DOHH2 (cell line): Measurements from ENCODE around the gene ACTBL2.

ENCODE experiments used
- H3F3A ChIP-seq: fragments of 200-600 bp; sonication (generic), shearing (Covaris generic); 2 replicates; pipeline ENCODE4 v1.6.0; 2016; ENCODE audit warnings: antibody characterized with exemption, mild to moderate bottlenecking; ENCODE audit not compliant: control insufficient read depth, insufficient read depth
- H3K27ac ChIP-seq: fragments of 200-600 bp; sonication (generic); 2 replicates; pipeline ENCODE4 v1.5.1; 2014; ENCODE audit warnings: low read depth, mild to moderate bottlenecking, low read length, moderate library complexity
- H3K27me3 ChIP-seq: fragments of 200-600 bp; sonication (generic); 2 replicates; pipeline ENCODE4 v1.6.1; 2014; ENCODE audit warnings: mild to moderate bottlenecking, low read length, mixed read lengths; ENCODE audit not compliant: control insufficient read depth
- H3K36me3 ChIP-seq: fragments of 200-600 bp; sonication (generic); 2 replicates; pipeline ENCODE4 v1.6.1; 2014; ENCODE audit warnings: mild to moderate bottlenecking, low read length, moderate library complexity, mixed read lengths; ENCODE audit not compliant: control insufficient read depth
- H3K4me1 ChIP-seq: fragments of 200-600 bp; sonication (generic); 2 replicates; pipeline ENCODE4 v1.6.1; 2014; ENCODE audit warnings: mild to moderate bottlenecking, low read length, mixed read lengths; ENCODE audit not compliant: control insufficient read depth
- H3K4me2 ChIP-seq: fragments of 200-600 bp; sonication (generic); 2 replicates; pipeline ENCODE4 v1.6.0; 2014; ENCODE audit warnings: mild to moderate bottlenecking, low read length, moderate library complexity
- H3K4me3 ChIP-seq: fragments of 200-600 bp; sonication (generic); 2 replicates; pipeline ENCODE4 v1.5.1; 2014; ENCODE audit warnings: mild to moderate bottlenecking, low read length, mixed read lengths
- H3K79me2 ChIP-seq: fragments of 200-600 bp; sonication (generic); 2 replicates; pipeline ENCODE4 v1.6.1; 2014; ENCODE audit warnings: mild to moderate bottlenecking, low read length, mixed read lengths; ENCODE audit not compliant: control insufficient read depth
- H3K9me2 ChIP-seq: fragments of 200-600 bp; sonication (generic); replicated peaks from 2 replicates; pipeline ENCODE4 v1.6.1; 2014; ENCODE audit warnings: mild to moderate bottlenecking, low read length, mixed read lengths; ENCODE audit not compliant: control insufficient read depth
- H3K9me3 ChIP-seq: fragments of 200-600 bp; sonication (generic); 2 replicates; pipeline ENCODE4 v1.6.1; 2014; ENCODE audit warnings: antibody characterized with exemption, low read length, mixed read lengths; ENCODE audit not compliant: control insufficient read depth, insufficient read depth
- H4K20me1 ChIP-seq: fragments of 200-600 bp; sonication (generic); 2 replicates; pipeline ENCODE4 v1.6.0; 2014; ENCODE audit warnings: low read depth, mild to moderate bottlenecking, antibody characterized with exemption, low read length, moderate library complexity; ENCODE audit not compliant: control insufficient read depth, insufficient read depth
- CTCF ChIP-seq: fragments of 200-600 bp; sonication (generic); IDR thresholded peaks from one replicate; pipeline ENCODE4 v1.5.1; 2014; ENCODE audit warnings: antibody characterized with exemption, mild to moderate bottlenecking, low read depth, low read length; ENCODE audit not compliant: poor library complexity, severe bottlenecking
- EZH2phosphoT487 ChIP-seq: fragments of 200-600 bp; sonication (generic); IDR thresholded peaks from 2 replicates; pipeline ENCODE4 v1.6.1; 2017; ENCODE audit warnings: borderline replicate concordance, mild to moderate bottlenecking, antibody characterized with exemption, low read length, moderate library complexity, mixed read lengths

ACTBL2 gene

GRCh38 chr5:57431759-57432158 lies 50.9 kb downstream of the ACTBL2 start:
- Histone ChIP-seq H3K27me3 (peaks cover 2% of the 10 kb centered on the region; the same call in 1 of the 2 replicates), H4K20me1 (no peaks in the 10 kb centered on the region), H3K4me2 (no peak overlapping the region), H3K27ac (no peak overlapping the region), H3K36me3 (no peaks in the 10 kb centered on the region), H3K79me2 (no peaks in the 10 kb centered on the region), H3K9me3 (no peaks in the 10 kb centered on the region), H3K4me1 (no peaks in the 10 kb centered on the region), H3K9me2 (no peaks in the 10 kb centered on the region), H3K4me3 (no peak overlapping the region), H3F3A (no peaks in the 10 kb centered on the region)
- no peak for TF ChIP-seq EZH2phosphoT487
- TF ChIP-seq CTCF: no peak
